ENCODE measurements around the gene SLC25A38. TPM values are rescaled to one million over a fixed set of nuclear protein-coding genes. Genes with fewer than 3 reads are reported as not detected.

SLC25A38 gene
- total RNA-seq, 1 experiment from 2014 or later, result 54.6 TPM

- no peaks in the 10 kb centered on the region for H3K79me2 ChIP-seq (ENCODE audit: low read length)
- no peaks in the 10 kb centered on the region for H4K20me1 ChIP-seq (ENCODE audit: insufficient read depth, low read depth, low read length)
- H3K4me1 ChIP-seq (ENCODE audit: low read length), result no peaks in the 10 kb centered on the region
- H3K36me3 ChIP-seq (ENCODE audit: insufficient read depth, low read length), result no peaks in the 10 kb centered on the region
- H3K4me3 ChIP-seq (ENCODE audit: low read length), result no peak overlapping the region
- no peak for DNase-seq
- no peaks in the 10 kb centered on the region for H3K9me2 ChIP-seq (replicated peaks; ENCODE audit: insufficient read depth, low read length)
- H3K27ac ChIP-seq (ENCODE audit: low read length), result no peak overlapping the region
- H3K9me3 ChIP-seq (ENCODE audit: low read length), result no peaks in the 10 kb centered on the region
- H3K4me2 ChIP-seq (ENCODE audit: low read depth, low read length, poor library complexity, severe bottlenecking), result no peak overlapping the region
- no peak overlapping the region for H3K9ac ChIP-seq (ENCODE audit: low read length)
- no peaks in the 10 kb centered on the region for H3K27me3 ChIP-seq (ENCODE audit: low read length)
- H2AFZ ChIP-seq (ENCODE audit: low read length), result no peak overlapping the region
These were observed 55.7 kb downstream of the SLC25A38 start for GRCh38 chr3:39438880-39439279.

- no peak overlapping the region for H3K4me3 ChIP-seq (ENCODE audit: low read length)
- no peaks in the 10 kb centered on the region for H3K9me3 ChIP-seq (ENCODE audit: low read length)
- H3K4me1 ChIP-seq (ENCODE audit: low read length), result no peaks in the 10 kb centered on the region
- H3K79me2 ChIP-seq (ENCODE audit: low read length), result no peaks in the 10 kb centered on the region
- no peak overlapping the region for H3K27ac ChIP-seq (ENCODE audit: low read length)
- H4K20me1 ChIP-seq (ENCODE audit: insufficient read depth, low read depth, low read length), result no peaks in the 10 kb centered on the region
- H3K36me3 ChIP-seq (ENCODE audit: insufficient read depth, low read length), result no peaks in the 10 kb centered on the region
- no peak overlapping the region for H2AFZ ChIP-seq (ENCODE audit: low read length)
- H3K27me3 ChIP-seq (ENCODE audit: low read length), result no peaks in the 10 kb centered on the region
- no peaks in the 10 kb centered on the region for H3K9me2 ChIP-seq (replicated peaks; ENCODE audit: insufficient read depth, low read length)
- H3K4me2 ChIP-seq (ENCODE audit: low read depth, low read length, poor library complexity, severe bottlenecking), result no peak overlapping the region
- H3K9ac ChIP-seq (ENCODE audit: low read length), result no peak overlapping the region
- DNase-seq, result no peak
These were observed 57.1 kb downstream of the SLC25A38 start for GRCh38 chr3:39440316-39440715.

- Histone ChIP-seq H3K4me2 (ENCODE audit: low read depth, low read length, poor library complexity, severe bottlenecking) (no peak overlapping the region), H3K36me3 (ENCODE audit: insufficient read depth, low read length) (no peaks in the 10 kb centered on the region), H3K9ac (ENCODE audit: low read length) (no peak overlapping the region), H3K9me3 (ENCODE audit: low read length) (no peaks in the 10 kb centered on the region), H3K9me2 (replicated peaks; ENCODE audit: insufficient read depth, low read length) (no peaks in the 10 kb centered on the region), H2AFZ (ENCODE audit: low read length) (no peak overlapping the region), H3K27ac (ENCODE audit: low read length) (no peak overlapping the region), H3K79me2 (ENCODE audit: low read length) (no peaks in the 10 kb centered on the region), H3K27me3 (ENCODE audit: low read length) (no peaks in the 10 kb centered on the region), H4K20me1 (ENCODE audit: insufficient read depth, low read depth, low read length) (no peaks in the 10 kb centered on the region), H3K4me1 (ENCODE audit: low read length) (no peaks in the 10 kb centered on the region), H3K4me3 (ENCODE audit: low read length) (no peak overlapping the region)
- no peak for DNase-seq
These were observed 60.4 kb downstream of the SLC25A38 start for GRCh38 chr3:39443530-39443929.

- no peak overlapping the region for H3K4me2 ChIP-seq (ENCODE audit: low read depth, low read length, poor library complexity, severe bottlenecking)
- H3K79me2 ChIP-seq (ENCODE audit: low read length), result no peaks in the 10 kb centered on the region
These were observed 62.8 kb downstream of the SLC25A38 start for GRCh38 chr3:39445927-39446326.

GRCh38 chr3:39446444-39446843, 63.3 kb downstream of the SLC25A38 start:
- H3K4me2 ChIP-seq (ENCODE audit: low read depth, low read length, poor library complexity, severe bottlenecking), result no peak overlapping the region
- no peaks in the 10 kb centered on the region for H4K20me1 ChIP-seq (ENCODE audit: insufficient read depth, low read depth, low read length)
- H3K9me2 ChIP-seq (replicated peaks; ENCODE audit: insufficient read depth, low read length), result no peaks in the 10 kb centered on the region
- H3K4me1 ChIP-seq (ENCODE audit: low read length), result no peaks in the 10 kb centered on the region
- no peak overlapping the region for H3K27ac ChIP-seq (ENCODE audit: low read length)
- H3K9ac ChIP-seq (ENCODE audit: low read length), result no peak overlapping the region
- no peaks in the 10 kb centered on the region for H3K79me2 ChIP-seq (ENCODE audit: low read length)
- no peaks in the 10 kb centered on the region for H3K9me3 ChIP-seq (ENCODE audit: low read length)
- H3K4me3 ChIP-seq (ENCODE audit: low read length), result no peak overlapping the region
- H3K36me3 ChIP-seq (ENCODE audit: insufficient read depth, low read length), result no peaks in the 10 kb centered on the region
- no peak for DNase-seq
- no peaks in the 10 kb centered on the region for H3K27me3 ChIP-seq (ENCODE audit: low read length)
- no peak overlapping the region for H2AFZ ChIP-seq (ENCODE audit: low read length)

More at GRCh38 chr3:39445927-39446326, 62.8 kb downstream of the SLC25A38 start:
- H3K9me3 ChIP-seq (ENCODE audit: low read length), result no peaks in the 10 kb centered on the region
- no peaks in the 10 kb centered on the region for H3K36me3 ChIP-seq (ENCODE audit: insufficient read depth, low read length)
- no peak for DNase-seq
- H3K9ac ChIP-seq (ENCODE audit: low read length), result no peak overlapping the region
- H4K20me1 ChIP-seq (ENCODE audit: insufficient read depth, low read depth, low read length), result no peaks in the 10 kb centered on the region
- H3K4me1 ChIP-seq (ENCODE audit: low read length), result no peaks in the 10 kb centered on the region
- H3K9me2 ChIP-seq (replicated peaks; ENCODE audit: insufficient read depth, low read length), result no peaks in the 10 kb centered on the region
- no peak overlapping the region for H3K4me3 ChIP-seq (ENCODE audit: low read length)
- H2AFZ ChIP-seq (ENCODE audit: low read length), result no peak overlapping the region
- no peak overlapping the region for H3K27ac ChIP-seq (ENCODE audit: low read length)
- H3K27me3 ChIP-seq (ENCODE audit: low read length), result no peaks in the 10 kb centered on the region

Small RNA genes within 50 kb of the gene (small RNA-seq; reads per million reads assigned to genes)
- gene SNORA6 (not detected), gene SNORA62 (not detected)

Other genes with a start within 250 kb of the SLC25A38 start
- 10.3 and 11.1 TPM in 2 replicates for gene CSRNP1, start 229.8 kb upstream of the SLC25A38 start, total RNA-seq (2014; rRNA removed; shearing (Covaris generic); ENCODE audit: low replicate concordance)
- not detected in 2 replicates for gene XIRP1, start 190.8 kb upstream of the SLC25A38 start, total RNA-seq (2014; rRNA removed; shearing (Covaris generic); ENCODE audit: low replicate concordance)
- 0.48 TPM in 1 of 2 replicates, not detected in the other for gene CX3CR1, start 103.3 kb upstream of the SLC25A38 start, total RNA-seq (2014; rRNA removed; shearing (Covaris generic); ENCODE audit: low replicate concordance)
- not detected in 2 replicates for gene CCR8, start 53.7 kb upstream of the SLC25A38 start, total RNA-seq (2014; rRNA removed; shearing (Covaris generic); ENCODE audit: low replicate concordance)
- gene RPSA, start 23.4 kb downstream of the SLC25A38 start, total RNA-seq (2014; rRNA removed; shearing (Covaris generic); ENCODE audit: low replicate concordance), result 2,449 and 2,497 TPM in 2 replicates
- gene MOBP, start 84.3 kb downstream of the SLC25A38 start, total RNA-seq (2014; rRNA removed; shearing (Covaris generic); ENCODE audit: low replicate concordance), result not detected in 2 replicates

Measured in Karpas-422 (cell line).